ENCODE measurements around the gene SFN.
A peak's percentile ranks its signal among the peaks of the same experiment; 100 is the strongest.
"Not testable (repeated sequence)": the region's sequence is repeated elsewhere in the genome, so short reads cannot be mapped to it uniquely, and the experiment has no call there.

SFN gene

GRCh38 chr1:26862781-26863684 lies at the start of gene SFN:
Gene SFN, plus strand, starts transcription at chr1:26863149. Its CDS starts 64 bp downstream, at chr1:26863213.
- DNase-seq (ENCODE audit: low read depth in 1 of 2, low spot score in 1 of 2) = peak in 1 of 2 donors; percentile 39

GRCh38 chr1:26814377-26814776 lies 48.6 kb upstream of the SFN start:
- no peak for DNase-seq (ENCODE audit: low read depth in 1 of 2, low spot score in 1 of 2)

GRCh38 chr1:26814893-26815292 lies 48.1 kb upstream of the SFN start:
- no peak for DNase-seq (ENCODE audit: low read depth in 1 of 2, low spot score in 1 of 2)

DNA sequence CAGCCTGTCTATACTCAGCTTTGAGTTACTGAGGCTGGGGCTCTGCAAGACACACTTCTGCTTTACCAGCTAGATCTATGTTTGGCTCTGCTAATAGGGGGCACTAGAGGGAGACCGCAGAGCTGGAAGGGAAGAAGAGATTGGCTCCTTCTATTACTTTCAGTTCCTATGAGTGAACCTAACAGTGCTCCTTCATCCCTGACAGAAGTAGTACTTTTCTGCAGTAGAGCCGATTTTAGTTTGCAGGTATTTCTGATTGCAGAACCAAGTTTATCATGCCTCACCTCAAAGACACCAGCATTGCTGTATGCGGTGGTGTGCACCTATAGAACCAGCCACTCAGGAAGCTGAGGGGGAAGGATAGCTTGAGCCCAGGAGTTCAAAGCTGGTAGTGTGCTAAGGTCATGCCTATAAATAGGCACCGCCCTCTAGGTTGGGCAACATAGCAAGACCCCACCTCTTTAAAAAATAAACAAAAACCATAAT lies 42.1 kb upstream of the SFN start:
- no peak for DNase-seq (ENCODE audit: low read depth in 1 of 2, low spot score in 1 of 2)

DNA sequence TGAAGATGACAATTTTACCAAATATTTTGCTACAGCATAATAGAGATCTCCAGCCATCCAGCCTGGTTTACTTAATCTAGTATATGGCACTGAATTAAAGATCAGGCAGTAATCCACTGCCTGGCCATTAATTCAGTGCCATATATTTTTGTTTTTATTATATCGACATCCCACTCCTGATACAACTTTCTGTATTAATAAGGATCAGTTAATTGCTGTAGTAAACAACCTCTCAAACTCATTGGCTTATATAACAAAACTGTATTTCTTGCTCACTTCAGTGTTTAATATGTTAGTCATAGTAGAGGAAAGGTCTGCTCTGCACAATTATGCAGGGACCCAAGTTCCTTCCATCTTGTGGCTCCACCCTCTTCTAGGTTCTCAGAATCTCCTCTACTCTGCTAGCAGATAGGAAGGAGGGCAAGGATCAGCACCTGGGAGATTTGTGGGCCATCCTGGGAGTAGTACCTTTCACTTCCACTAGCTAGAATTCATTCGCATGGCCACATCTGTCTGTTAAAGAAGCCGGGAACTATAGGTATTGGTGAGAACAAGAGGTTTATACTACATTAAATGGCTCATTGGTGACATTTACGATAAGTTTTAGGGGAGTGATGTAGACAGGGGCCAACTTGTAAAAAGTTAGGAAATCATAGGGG lies 40.1 kb upstream of the SFN start:
- no peak for DNase-seq (ENCODE audit: low read depth in 1 of 2, low spot score in 1 of 2)

DNA sequence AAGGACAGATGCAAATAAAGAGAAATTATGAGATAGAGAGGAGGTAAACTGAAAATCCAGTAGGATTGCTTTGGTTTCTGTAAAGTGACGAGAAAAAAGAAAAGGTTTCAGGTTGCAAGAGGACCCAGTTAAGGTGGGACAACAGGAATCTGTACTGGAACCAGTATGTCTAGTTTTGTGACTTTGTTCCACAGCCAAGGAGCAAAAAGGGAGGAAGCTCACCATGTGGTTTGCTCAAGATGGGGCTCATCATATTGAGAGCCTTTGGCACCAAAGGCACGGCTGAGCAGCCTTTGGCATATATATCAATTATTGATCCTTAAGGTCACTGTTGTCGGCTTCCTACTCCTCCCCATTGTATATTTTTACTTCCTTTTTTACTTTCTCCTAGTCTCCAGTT lies 38.2 kb upstream of the SFN start:
- DNase-seq (ENCODE audit: low read depth in 1 of 2, low spot score in 1 of 2) = no peak

DNA sequence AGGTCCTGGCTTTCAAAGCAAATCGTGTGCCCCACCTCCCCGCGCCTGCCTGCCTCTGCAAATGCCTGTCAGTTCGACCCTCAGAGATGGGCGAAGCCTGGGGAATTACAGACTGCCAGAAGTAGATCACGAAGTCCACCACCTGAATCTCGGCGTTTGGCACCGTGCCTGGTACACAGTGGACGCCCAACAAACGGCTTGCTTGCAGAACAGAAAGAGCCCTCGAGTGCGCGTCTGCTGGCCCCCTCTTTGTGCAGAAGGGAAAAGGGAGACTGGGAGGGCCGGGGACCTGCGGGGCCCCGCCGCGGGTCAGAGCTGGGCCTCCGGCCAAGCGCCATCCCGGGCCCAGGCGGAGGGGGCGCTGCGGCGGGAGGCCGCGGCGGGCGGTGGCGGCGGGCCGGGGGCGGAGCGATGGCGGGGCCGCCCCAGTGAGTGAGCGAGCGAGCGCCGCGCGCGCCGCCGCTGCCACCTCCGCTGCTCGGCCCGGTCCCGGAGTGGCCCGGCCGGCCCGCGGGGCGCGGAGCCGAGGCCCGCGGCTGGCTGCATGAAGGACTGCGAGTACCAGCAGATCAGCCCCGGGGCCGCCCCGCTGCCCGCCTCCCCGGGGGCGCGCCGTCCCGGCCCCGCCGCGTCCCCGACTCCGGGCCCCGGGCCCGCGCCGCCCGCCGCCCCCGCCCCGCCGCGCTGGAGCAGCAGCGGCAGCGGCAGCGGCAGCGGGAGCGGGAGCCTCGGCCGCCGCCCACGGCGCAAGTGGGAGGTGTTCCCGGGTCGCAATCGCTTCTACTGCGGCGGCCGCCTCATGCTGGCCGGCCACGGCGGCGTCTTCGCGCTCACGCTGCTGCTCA lies 36.5 kb upstream of the SFN start, which contains the start of gene ZDHHC18:
Gene ZDHHC18 (plus strand): TSS at position 428 of the 845 bp plus-strand sequence. CDS start 117 bp downstream, at position 545.
- peak; percentile 46 to 59 for DNase-seq (ENCODE audit: low read depth in 1 of 2, low spot score in 1 of 2)

DNA sequence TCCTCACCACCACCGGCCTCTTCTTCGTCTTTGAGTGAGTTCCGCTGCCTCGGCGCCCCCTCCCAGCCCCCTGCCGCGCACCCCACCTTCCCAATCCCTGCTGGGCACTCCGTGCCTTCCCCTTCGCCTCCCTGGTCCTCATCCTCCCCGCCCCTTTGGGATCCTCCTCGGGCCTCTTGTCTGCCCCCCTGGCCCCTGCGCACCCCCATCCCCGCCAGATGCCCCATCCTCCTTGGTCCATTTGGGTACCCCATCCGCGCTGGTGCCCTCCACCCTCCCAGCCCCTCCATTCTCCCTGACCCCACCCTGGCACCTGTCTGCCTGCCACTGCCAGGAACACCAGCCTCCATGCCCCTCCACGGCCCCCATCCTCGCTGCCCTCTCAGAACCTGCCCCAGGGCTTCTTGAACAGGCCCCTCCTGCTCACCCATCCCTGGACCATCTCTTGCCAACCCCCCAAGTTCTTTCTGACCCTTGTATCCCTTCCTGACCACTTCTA lies 35.8 kb upstream of the SFN start:
- DNase-seq (ENCODE audit: low read depth in 1 of 2, low spot score in 1 of 2) = no peak

GRCh38 chr1:26827663-26828062 lies 35.3 kb upstream of the SFN start:
- DNase-seq (ENCODE audit: low read depth in 1 of 2, low spot score in 1 of 2) = no peak

DNA sequence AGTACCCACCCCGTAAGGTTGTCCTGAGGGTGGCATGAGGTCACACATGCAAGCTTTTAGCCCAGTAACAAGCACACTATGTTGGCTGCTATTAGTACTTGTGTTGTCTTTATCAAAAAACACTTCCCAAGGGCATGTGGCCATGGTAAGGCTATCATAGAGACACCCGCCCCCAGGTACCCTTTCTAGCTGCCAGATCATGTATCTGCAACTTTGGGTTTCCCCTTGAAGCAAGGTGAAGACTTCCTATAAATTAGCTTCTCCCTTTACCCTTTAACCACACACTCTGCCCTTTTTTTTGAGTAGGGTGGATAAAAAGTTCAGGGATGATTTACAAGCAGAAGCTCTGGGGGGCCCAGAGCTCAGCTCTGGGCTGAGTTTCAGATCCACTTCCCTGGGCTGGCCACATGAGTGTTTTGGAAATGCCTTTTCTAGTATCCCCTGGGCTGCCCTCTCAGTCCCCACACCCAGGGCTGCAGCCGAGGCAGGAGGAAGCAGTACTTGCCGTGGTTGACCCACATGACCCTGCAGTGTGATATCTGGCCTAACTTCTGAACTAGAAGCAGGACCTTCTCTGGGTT lies 34.4 kb upstream of the SFN start:
- no peak for DNase-seq (ENCODE audit: low read depth in 1 of 2, low spot score in 1 of 2)

DNA sequence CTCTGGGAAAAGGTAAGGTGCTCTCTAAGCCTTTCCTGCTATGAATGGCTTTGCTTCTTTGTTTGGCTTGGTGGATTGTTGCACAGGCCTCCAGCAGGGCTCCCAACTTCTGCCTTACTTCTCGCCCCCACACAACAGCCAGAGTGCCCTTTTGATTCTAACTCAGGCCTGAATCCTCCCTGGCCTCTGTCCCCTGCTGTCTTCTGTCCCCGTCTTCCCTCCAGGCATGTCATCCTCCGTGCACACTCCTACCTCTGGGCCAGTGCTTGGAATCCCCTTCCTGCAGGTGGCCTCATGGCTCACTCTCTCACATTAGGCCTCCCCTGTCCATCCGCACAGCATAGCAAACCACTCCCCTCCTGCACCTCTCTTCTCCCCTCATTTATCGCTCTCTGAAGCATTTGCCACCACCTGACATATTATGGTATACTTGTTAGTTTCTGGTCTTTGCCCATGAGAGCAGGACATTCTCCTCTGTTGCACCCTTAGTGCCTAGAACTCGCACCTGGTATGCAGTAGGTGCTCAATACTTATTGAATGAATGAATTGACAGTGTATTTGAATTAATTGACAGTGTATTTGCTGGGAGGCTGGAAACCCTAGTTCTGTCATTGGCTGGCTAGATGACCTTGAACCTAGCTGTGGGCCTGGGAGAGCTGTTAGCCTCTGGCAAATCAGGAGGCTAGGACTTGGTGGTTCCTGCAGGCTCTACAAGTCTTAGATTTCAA lies 33.6 kb upstream of the SFN start:
- no peak for DNase-seq (ENCODE audit: low read depth in 1 of 2, low spot score in 1 of 2)

DNA sequence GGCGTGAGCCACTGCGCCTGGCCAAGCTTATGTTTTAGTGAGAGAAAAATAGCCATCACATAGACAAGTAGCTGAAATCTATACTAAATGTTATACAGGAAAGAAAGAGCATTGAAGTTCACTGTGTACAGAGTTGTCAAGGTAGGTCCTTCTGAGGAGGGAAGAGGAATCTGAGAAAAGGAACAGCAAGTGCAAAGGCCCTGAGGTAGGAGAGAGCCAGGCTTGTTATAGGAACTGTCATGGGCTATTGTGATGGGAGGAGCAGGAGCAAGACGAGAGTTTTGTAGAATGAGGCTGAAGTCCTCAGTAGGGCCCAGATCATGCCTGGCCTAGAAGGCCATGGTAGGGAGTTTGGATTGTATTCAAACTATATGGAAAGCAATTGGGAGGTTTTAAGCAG lies 31.9 kb upstream of the SFN start:
- no peak for DNase-seq (ENCODE audit: low read depth in 1 of 2, low spot score in 1 of 2)

- DNase-seq (ENCODE audit: low read depth in 1 of 2, low spot score in 1 of 2) = no peak
These were observed 31.3 kb upstream of the SFN start for GRCh38 chr1:26831546-26832248.

GRCh38 chr1:26832249-26832960 lies 30.5 kb upstream of the SFN start:
- DNase-seq (ENCODE audit: low read depth in 1 of 2, low spot score in 1 of 2) = no peak

DNA sequence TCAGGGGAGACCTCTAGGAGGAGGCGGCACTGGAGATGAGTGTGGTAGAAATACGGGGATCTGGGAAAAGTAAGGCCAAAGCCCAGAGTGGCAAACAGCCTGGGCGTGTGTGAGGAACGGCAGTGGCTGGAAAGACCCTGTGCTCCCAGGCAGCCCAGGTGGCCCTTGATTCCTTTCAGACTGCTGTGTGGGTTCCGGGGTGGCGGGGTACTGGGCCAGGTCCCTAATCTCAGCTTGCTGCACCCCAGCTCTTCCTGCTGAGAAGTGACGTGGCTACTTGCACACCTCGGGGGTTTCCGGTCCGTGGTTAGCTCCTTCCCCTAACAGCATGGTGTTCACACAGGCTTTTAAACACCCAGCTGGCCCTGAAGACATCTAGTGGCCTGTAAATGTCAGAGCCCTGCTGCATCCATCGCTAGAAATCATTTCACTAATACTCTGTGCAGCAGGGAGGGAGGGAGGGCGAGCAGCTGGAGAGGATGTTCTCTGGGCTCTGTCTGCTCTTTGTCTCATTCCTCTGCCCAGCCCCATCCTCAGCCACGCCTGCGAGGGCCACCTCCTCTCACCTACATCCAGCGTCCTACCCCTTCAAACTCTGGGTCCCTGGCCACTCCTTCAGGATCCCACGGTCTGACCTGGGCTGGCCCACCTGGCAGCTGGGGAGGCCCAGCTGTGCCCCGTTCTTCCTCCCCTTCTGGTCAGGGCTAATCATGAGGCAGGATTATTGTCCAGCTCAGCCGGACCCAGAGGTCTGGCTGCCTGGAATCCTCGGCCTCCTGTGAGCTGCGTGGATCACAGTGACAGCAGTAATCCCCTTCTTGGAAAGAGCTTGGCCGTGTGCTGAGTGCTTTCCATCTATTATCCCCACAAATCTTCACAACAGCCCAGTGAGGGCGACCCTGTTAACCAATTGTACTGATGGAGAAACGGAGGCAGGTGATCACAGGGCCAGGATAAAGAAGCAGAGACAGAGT lies 29.2 kb upstream of the SFN start:
- DNase-seq (ENCODE audit: low read depth in 1 of 2, low spot score in 1 of 2) = peak; percentile 51 to 79

DNA sequence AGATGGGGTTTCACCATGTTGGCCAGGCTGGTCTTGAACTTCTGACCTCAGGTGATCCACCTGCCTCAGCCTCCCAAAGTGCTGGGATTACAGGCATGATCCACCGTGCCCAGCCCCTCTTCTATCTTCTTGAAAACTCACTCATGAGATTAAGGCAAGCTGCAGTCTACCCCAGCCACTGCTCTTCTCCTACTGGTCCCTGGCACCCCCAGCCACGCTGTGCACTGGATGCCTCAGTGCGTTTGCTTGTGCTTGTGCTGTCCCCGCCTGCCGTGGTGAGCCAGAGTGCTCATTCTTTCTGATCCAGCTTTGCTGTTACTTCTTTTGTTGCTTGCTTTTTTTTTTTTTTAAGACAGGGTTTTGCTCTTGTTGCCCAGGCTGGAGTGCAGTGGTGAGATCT lies 25.3 kb upstream of the SFN start:
- not testable (repeated sequence) for DNase-seq (ENCODE audit: low read depth in 1 of 2, low spot score in 1 of 2)

DNA sequence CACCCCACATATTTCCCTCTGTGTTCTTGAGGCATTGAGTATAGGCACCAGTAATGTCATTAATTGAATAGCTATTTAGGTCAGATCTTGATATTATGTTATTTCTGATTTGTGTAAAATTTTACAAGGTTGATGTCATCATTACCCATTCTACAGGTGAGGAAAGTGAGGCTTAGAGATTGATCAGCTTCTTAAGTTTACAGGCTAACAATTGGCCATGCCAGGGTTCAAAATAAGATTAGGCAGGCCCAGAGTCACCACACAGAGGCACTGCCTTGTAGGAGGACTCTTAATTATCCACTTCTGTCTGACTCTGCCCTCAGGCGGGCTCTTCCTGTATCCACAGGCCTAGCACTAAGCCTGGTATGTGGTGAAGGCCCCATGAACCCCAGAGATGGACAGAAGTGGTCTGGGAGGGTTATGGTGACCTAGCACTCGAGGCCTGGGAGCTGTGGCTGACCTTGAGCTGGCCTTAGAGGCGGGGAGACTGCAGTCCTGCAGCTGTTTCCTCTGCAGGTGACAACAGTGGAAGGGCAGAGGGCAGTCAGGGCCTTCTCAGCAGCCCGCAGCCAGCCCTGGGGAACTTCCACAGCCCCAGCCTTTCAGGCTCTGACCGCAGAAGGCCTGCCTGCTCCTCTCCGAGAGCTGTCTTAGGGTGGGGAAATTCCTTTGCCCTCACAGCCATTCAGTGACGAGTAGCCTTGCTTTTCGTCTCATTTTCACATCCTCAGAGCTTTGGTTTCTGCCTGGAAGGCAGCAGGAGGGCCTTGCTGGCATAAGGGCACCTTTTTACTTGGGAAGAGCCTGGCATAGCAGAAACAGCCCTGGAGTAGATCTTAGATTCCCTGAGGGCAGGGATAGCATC lies 24.2 kb upstream of the SFN start:
- DNase-seq (ENCODE audit: low read depth in 1 of 2, low spot score in 1 of 2) = peak; percentile 22 to 39

Data from activated CD4-positive, alpha-beta T cell treated with anti-CD3 and anti-CD28 coated beads, Interleukin-2, amount 50 U/mL, for 24 hours (primary cell).